GM06990 (cell line): Measurements from ENCODE around the gene BANP.
"Not testable (repeated sequence)": the region's sequence is repeated elsewhere in the genome, so short reads cannot be mapped to it uniquely, and the experiment has no call there.

ENCODE experiments used
- DNase-seq: peaks from one replicate; pipeline ENCODE4 v3.0.0-alpha.2; 2011; ENCODE audit not compliant: insufficient read length; ENCODE audit errors: extremely low read depth
- H3K27me3 ChIP-seq: replicated peaks from 2 replicates; pipeline ENCODE4 v1.6.0; 2011; ENCODE audit warnings: low read length; ENCODE audit not compliant: control insufficient read depth, insufficient read depth
- H3K36me3 ChIP-seq: 2 replicates; pipeline ENCODE4 v1.5.1; 2011; ENCODE audit warnings: low read length; ENCODE audit not compliant: control insufficient read depth, insufficient read depth
- H3K4me3 ChIP-seq: replicated peaks from 2 replicates; pipeline ENCODE4 v1.5.1; 2011; ENCODE audit warnings: low read depth, mild to moderate bottlenecking, control low read depth, low read length
- TF ChIP-seq, protein P1 (sequence below): IDR thresholded peaks from 2 replicates; pipeline ENCODE4 v1.5.1; 2011; ENCODE audit warnings: low read length, control low read depth, mild to moderate bottlenecking, inconsistent platforms; ENCODE audit not compliant: insufficient read depth, poor library complexity, severe bottlenecking

The BANP gene

DNA sequence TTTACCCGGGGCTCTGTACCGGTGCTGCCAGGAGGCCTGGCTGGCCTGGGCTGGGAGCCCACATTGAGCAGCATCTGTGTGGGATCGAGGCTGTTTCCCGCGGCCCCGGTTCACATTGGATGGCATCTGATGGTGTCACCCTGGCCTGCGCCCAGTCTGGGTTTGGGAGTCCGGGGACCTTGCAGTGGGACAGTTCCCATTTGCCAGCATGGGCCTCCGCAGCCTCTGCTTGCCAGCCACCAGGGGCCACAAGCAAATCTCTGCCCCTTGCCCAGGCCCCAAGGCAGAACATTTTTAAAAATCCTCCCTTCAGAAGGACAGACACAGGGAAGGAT, 64.5 kb downstream of the BANP start:
- Histone ChIP-seq H3K36me3 (no peaks in the 10 kb centered on the region; the same call in none of the 2 replicates), H3K27me3 (no peaks in the 10 kb centered on the region), H3K4me3 (no peak overlapping the region)
- no peak for DNase-seq
- TF ChIP-seq, protein P1, sequence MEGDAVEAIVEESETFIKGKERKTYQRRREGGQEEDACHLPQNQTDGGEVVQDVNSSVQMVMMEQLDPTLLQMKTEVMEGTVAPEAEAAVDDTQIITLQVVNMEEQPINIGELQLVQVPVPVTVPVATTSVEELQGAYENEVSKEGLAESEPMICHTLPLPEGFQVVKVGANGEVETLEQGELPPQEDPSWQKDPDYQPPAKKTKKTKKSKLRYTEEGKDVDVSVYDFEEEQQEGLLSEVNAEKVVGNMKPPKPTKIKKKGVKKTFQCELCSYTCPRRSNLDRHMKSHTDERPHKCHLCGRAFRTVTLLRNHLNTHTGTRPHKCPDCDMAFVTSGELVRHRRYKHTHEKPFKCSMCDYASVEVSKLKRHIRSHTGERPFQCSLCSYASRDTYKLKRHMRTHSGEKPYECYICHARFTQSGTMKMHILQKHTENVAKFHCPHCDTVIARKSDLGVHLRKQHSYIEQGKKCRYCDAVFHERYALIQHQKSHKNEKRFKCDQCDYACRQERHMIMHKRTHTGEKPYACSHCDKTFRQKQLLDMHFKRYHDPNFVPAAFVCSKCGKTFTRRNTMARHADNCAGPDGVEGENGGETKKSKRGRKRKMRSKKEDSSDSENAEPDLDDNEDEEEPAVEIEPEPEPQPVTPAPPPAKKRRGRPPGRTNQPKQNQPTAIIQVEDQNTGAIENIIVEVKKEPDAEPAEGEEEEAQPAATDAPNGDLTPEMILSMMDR: no peak

DNA sequence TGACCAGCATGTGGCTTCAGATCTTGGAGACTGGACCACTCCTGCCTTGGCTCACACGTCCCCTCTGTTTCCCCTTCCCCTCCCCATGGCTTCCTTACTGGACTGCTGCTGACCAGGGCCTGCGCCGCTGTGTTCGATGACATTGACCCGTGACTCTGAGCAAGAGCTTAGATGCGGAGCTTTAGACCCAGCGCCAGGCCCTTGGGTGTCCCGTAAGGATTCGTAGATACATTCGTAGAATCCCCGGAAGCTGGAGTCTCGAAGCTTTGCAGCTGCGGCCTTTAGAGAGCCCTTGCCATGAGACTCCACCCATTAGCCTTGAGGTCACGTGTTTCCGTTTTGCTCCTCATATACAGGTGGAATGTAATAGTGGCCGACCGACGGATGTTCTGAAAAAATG, 65.2 kb downstream of the BANP start:
- not testable (repeated sequence) for H3K36me3 ChIP-seq, DNase-seq, H3K27me3 ChIP-seq, H3K4me3 ChIP-seq

GRCh38 chr16:88016964-88017363, 65.7 kb downstream of the BANP start:
- DNase-seq: no peak
- Histone ChIP-seq H3K4me3 (no peak overlapping the region), H3K27me3 (no peaks in the 10 kb centered on the region), H3K36me3 (no peaks in the 10 kb centered on the region; the same call in none of the 2 replicates)
- TF ChIP-seq, protein P1: no peak

GRCh38 chr16:88017587-88018101, 66.4 kb downstream of the BANP start:
- DNase-seq: no peak
- Histone ChIP-seq H3K36me3 (no peaks in the 10 kb centered on the region; the same call in none of the 2 replicates), H3K27me3 (no peaks in the 10 kb centered on the region), H3K4me3 (no peak overlapping the region)
- TF ChIP-seq, protein P1: no peak

- H3K36me3 ChIP-seq, H3K27me3 ChIP-seq, H3K4me3 ChIP-seq, DNase-seq: not testable (repeated sequence)
Measured at GRCh38 chr16:88018382-88018781, 67.1 kb downstream of the BANP start.

DNA sequence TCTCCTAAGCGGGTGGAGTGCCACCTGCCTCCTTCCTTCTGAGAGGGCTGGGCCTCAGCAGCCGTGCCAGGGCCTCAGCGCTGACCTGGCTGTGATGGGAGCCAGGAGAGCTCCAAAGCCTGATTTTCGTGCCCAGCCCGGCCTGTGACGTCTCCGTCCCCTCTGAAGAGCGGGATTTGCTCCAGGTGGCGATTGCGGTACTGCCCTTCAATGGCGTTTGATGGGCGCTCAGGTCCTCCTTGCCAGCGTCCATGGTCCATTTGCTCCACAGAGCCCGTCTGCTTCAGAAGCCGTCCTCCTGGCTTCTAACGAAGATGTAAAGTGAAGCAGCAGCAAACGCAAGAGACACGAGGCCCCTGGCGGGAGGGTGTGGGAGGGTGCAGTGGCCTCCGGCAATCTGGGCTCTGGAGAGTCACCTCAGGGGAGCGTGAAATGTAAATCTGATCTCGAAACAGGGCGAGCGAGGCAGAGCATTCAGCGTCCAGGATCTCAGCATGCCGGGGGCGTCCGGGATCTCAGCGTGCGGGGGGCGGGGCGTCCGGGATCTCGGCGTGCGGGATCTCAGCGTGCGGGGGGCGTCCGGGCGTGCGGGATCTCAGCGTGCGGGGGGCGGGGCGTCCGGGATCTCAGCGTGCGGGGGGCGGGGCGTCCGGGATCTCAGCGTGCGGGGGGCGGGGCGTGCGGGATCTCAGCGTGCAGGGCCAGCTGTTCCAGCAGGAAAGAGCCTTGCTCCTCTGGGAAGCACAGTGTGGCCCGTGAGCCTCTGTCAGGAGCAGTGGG, 68.0 kb downstream of the BANP start:
- H3K4me3 ChIP-seq, H3K27me3 ChIP-seq, DNase-seq, H3K36me3 ChIP-seq: not testable (repeated sequence)

DNA sequence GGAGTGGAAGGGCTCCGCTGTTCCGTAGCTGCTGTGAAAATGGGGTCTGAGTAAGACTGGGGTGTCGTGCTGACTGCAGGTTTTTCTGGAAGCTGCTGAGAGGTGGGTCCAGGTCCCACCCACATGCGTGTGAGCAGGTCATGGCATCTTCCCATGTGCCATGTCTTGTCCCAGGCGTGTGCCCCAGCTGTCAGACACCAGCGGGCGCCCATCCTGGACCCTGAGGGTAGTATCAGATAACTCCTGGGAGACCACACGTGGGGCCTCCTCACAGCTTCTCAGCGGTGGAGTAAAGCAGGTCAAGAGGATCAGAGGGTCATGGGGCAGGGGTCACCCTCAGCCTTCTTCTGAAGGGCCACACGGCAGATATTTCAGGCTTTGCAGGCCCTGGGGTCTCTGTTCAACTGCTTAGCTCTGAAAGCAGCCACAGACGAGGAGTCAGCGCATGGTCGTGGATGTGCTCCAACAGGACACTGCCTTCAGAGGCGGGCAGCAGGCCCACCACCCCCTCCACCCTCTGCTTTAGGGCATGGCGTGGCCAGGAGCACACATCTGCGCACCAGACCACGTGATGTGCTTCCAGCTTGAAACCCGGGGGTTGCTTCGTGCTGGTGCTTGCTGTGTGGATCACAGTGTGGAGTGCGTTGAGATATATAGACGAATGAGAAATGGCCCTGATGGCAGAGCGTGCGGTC, 68.7 kb downstream of the BANP start:
- Histone ChIP-seq H3K4me3 (no peak overlapping the region), H3K27me3 (no peaks in the 10 kb centered on the region), H3K36me3 (peaks cover 1% of the 10 kb centered on the region)
- DNase-seq: no peak
- TF ChIP-seq, protein P1: no peak
